Natural killer cell (primary cell): ENCODE data around the gene DNAL4. TPM values are rescaled to one million over a fixed set of nuclear protein-coding genes. Genes with fewer than 3 reads are reported as not detected.

ENCODE experiments used
- ATAC-seq, 3 donors: fragments of 150-1000 bp in 2 of 3; fragments of 200-7000 bp in 1 of 3; cut with Tn5 transposase; 1 replicate in 1 of 3; 2 replicates in 2 of 3; pipeline ENCODE4 v1.10.0; 2021; ENCODE audit warnings: mild to moderate bottlenecking in 2 of 3, moderate library complexity in 2 of 3
- DNase-seq, 2 donors: peaks; one replicate each; pipeline versions ENCODE4 v3.0.0 to v3.0.0-alpha.2; 2013 to 2021; ENCODE audit warnings: mixed read lengths in 1 of 2
- H3K27ac ChIP-seq: one replicate; pipeline ENCODE4 v1.5.1; 2013; ENCODE audit warnings: mild to moderate bottlenecking, low read length
- H3K27me3 ChIP-seq: one replicate; pipeline ENCODE4 v1.6.1; 2013; ENCODE audit warnings: low read length; ENCODE audit not compliant: control insufficient read depth, insufficient read depth
- H3K36me3 ChIP-seq: one replicate; pipeline ENCODE4 v1.6.1; 2013; ENCODE audit warnings: low read length; ENCODE audit not compliant: control insufficient read depth, insufficient read depth
- H3K4me1 ChIP-seq: one replicate; pipeline ENCODE4 v1.6.1; 2013; ENCODE audit warnings: low read length; ENCODE audit not compliant: control insufficient read depth, insufficient read depth
- H3K4me3 ChIP-seq: one replicate; pipeline ENCODE4 v1.5.1; 2013; ENCODE audit warnings: low read length
- H3K9me3 ChIP-seq: one replicate; pipeline ENCODE4 v1.6.1; 2013; ENCODE audit warnings: low read length; ENCODE audit not compliant: control insufficient read depth, insufficient read depth
- H3K27ac Mint-ChIP-seq, 2 donors: one replicate each; pipeline ENCODE4 v1.8.0; 2022; ENCODE audit warnings: mild to moderate bottlenecking in 2 of 2, mixed read lengths in 2 of 2, moderate library complexity in 1 of 2
- H3K27me3 Mint-ChIP-seq, 2 donors: one replicate each; pipeline ENCODE4 v1.8.0; 2022; ENCODE audit warnings: low read depth in 2 of 2, mixed read lengths in 2 of 2
- H3K36me3 Mint-ChIP-seq: one replicate; pipeline ENCODE4 v1.8.0; 2022; ENCODE audit warnings: mixed read lengths
- H3K4me1 Mint-ChIP-seq, 2 donors: one replicate each; pipeline ENCODE4 v1.8.0; 2022; ENCODE audit warnings: mixed read lengths in 2 of 2
- H3K4me3 Mint-ChIP-seq: one replicate; pipeline ENCODE4 v1.8.0; 2022; ENCODE audit warnings: mild to moderate bottlenecking, moderate library complexity, mixed read lengths
- H3K9me3 Mint-ChIP-seq, 2 donors: one replicate each; pipeline ENCODE4 v1.8.0; 2022; ENCODE audit warnings: mixed read lengths in 2 of 2
- CTCF ChIP-seq: fragments of 200-600 bp; IDR thresholded peaks from one replicate; pipeline ENCODE4 v1.8.0; 2022; ENCODE audit warnings: antibody characterized with exemption
- WGBS: methylation state at CpG from one replicate; pipeline ENCODE4 v1.1.7; 2013; ENCODE audit warnings: missing lambda C conversion rate; ENCODE audit not compliant: insufficient coverage; 5-methylcytosine and 5-hydroxymethylcytosine counted together
- intact Hi-C: fragments of 100-400 bp; cut with micrococcal nuclease; formaldehyde crosslinking; loops from one replicate; pipeline ENCODE4 v1.14.2; 2022
- total RNA-seq, 4 donors: library from RNA; stranded (reverse); fragments of 120-200 nt in 1 of 4; gene quantifications; one replicate each; pipeline versions ENCODE4 v1.2.3 to v1.2.4, GENCODE V29; 2013 to 2022

DNAL4 gene
- total RNA-seq, 3 donors from 2014 or later (not counting 1 experiment from before 2014, with no cell fraction given) = 5.4 to 9.8 (median 6.2) TPM

GRCh38 chr22:38837414-38837928 lies 43.5 kb upstream of the DNAL4 start:
- DNase-seq = no peak
- intact Hi-C loops = no loop called here
- H3K9me3 Mint-ChIP-seq = no peaks in the 10 kb centered on the region
- H3K36me3 Mint-ChIP-seq = no peaks in the 10 kb centered on the region
- no peak for ATAC-seq
- WGBS = 99% methylated on average over 4 of the region's 6 CpGs
- Histone ChIP-seq H3K36me3 (no peaks in the 10 kb centered on the region), H3K4me1 (peaks cover 8% of the 10 kb centered on the region), H3K9me3 (no peaks in the 10 kb centered on the region), H3K27ac (no peak overlapping the region), H3K27me3 (no peaks in the 10 kb centered on the region), H3K4me3 (no peak overlapping the region)
- no peak overlapping the region for H3K27ac Mint-ChIP-seq
- TF ChIP-seq CTCF = no peak
- H3K4me1 Mint-ChIP-seq = peaks cover 9 to 19% of the 10 kb centered on the region in 2 donors
- H3K4me3 Mint-ChIP-seq = no peak overlapping the region
- peaks cover 0 to 13% of the 10 kb centered on the region in 2 donors for H3K27me3 Mint-ChIP-seq

- H3K4me1 Mint-ChIP-seq = peaks cover 5 to 12% of the 10 kb centered on the region in 2 donors
- Histone ChIP-seq H3K36me3 (no peaks in the 10 kb centered on the region), H3K27ac (no peak overlapping the region), H3K9me3 (no peaks in the 10 kb centered on the region), H3K4me1 (no peaks in the 10 kb centered on the region), H3K4me3 (no peak overlapping the region), H3K27me3 (no peaks in the 10 kb centered on the region)
- WGBS = 86% methylated on average over 19 of the region's 19 CpGs
- no peak for ATAC-seq
- H3K27ac Mint-ChIP-seq = no peak overlapping the region
- H3K4me3 Mint-ChIP-seq = no peak overlapping the region
- TF ChIP-seq CTCF = no peak
- no peaks in the 10 kb centered on the region for H3K9me3 Mint-ChIP-seq
- DNase-seq = no peak
- H3K36me3 Mint-ChIP-seq = no peaks in the 10 kb centered on the region
- peaks cover 0 to 12% of the 10 kb centered on the region in 2 donors for H3K27me3 Mint-ChIP-seq
- intact Hi-C loops = no loop called here
These were observed 42.0 kb upstream of the DNAL4 start for GRCh38 chr22:38835888-38836301.

- Mint-ChIP-seq H3K27me3 (peaks cover 0 to 3% of the 10 kb centered on the region in 2 donors), H3K4me3 (no peak overlapping the region), H3K4me1 (peaks cover 0 to 3% of the 10 kb centered on the region in 2 donors), H3K27ac (no peak overlapping the region), H3K9me3 (no peaks in the 10 kb centered on the region), H3K36me3 (no peaks in the 10 kb centered on the region)
- intact Hi-C loops = no loop called here
- DNase-seq (no peak), ATAC-seq (no peak)
- WGBS = 98% methylated on average over 5 of the region's 5 CpGs
- Histone ChIP-seq H3K9me3 (no peaks in the 10 kb centered on the region), H3K4me3 (no peak overlapping the region), H3K4me1 (no peaks in the 10 kb centered on the region), H3K27me3 (no peaks in the 10 kb centered on the region), H3K36me3 (no peaks in the 10 kb centered on the region), H3K27ac (no peak overlapping the region)
- TF ChIP-seq CTCF = no peak
These were observed 41.0 kb upstream of the DNAL4 start for GRCh38 chr22:38834991-38835390.
